Measurements from ENCODE around the gene ADAM8. TPM values are rescaled to one million over a fixed set of nuclear protein-coding genes. Genes with fewer than 3 reads are reported as not detected.

Gene ADAM8
- total and polyA plus RNA-seq, 8 donors: 2.0 to 9.8 (median 6.2) TPM

DNA sequence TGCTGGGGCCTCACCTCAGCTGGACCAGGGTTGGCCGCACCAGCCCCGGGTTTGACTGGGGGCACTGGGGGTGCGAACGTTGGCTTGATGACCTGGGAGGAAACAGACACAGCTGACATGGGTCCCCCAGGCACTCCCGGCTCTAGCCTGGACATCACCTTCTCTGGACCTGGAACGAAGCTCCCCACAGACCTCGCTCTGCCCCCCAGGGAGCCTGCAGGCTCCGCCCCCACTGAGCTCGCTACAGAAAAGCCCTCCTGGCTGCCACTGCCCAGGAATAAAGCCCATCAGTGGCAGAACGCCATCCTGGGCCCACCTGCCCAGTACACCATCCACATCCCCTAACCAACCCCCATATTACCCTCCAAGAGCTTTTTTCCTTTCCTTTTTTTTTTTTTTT lies 13.0 kb downstream of the ADAM8 start:
- no peak for FAIRE-seq
- no peak overlapping the region for H3K27ac ChIP-seq
- H3K27me3 ChIP-seq: no peaks in the 10 kb centered on the region
- H3K36me3 ChIP-seq: no peaks in the 10 kb centered on the region
- 89 to 90% methylated on average over 10 of the region's 10 CpGs for WGBS, 2 donors
- H3K4me1 ChIP-seq: peaks cover 0 to 10% (median 3%) of the 10 kb centered on the region in 3 donors
- DNase-seq: no peak
- TF ChIP-seq, protein P1, sequence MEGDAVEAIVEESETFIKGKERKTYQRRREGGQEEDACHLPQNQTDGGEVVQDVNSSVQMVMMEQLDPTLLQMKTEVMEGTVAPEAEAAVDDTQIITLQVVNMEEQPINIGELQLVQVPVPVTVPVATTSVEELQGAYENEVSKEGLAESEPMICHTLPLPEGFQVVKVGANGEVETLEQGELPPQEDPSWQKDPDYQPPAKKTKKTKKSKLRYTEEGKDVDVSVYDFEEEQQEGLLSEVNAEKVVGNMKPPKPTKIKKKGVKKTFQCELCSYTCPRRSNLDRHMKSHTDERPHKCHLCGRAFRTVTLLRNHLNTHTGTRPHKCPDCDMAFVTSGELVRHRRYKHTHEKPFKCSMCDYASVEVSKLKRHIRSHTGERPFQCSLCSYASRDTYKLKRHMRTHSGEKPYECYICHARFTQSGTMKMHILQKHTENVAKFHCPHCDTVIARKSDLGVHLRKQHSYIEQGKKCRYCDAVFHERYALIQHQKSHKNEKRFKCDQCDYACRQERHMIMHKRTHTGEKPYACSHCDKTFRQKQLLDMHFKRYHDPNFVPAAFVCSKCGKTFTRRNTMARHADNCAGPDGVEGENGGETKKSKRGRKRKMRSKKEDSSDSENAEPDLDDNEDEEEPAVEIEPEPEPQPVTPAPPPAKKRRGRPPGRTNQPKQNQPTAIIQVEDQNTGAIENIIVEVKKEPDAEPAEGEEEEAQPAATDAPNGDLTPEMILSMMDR (IDR thresholded peaks at IDR 0.05): no peak
- ATAC-seq: no peak
- H3K4me3 ChIP-seq: no peak overlapping the region
- intact Hi-C loops (cut with DNase I): no loop called here
- no peaks in the 10 kb centered on the region for H3K9me3 ChIP-seq

DNA sequence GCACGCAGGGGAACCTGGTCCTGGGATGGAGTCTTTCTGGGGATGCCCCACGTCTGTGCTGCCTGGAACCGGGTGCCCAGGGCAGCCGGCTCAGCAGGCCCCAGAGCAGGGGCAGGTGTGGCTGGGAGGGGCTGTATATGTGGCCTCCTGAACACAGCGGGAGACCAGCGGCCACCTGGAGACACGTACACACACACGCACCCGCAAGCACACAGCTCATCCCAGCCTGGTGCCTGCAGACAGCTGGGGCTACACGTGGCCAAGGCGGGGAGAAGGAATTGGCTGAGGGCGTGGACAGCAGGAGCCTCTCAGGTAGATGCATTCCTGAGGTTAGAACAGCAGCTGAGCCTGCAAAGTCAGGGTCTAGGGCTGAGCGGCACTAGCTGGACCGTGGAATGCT lies 14.0 kb downstream of the ADAM8 start:
- H3K9me3 ChIP-seq: no peaks in the 10 kb centered on the region
- peaks cover 0 to 20% (median 12%) of the 10 kb centered on the region in 3 donors for H3K4me1 ChIP-seq
- TF ChIP-seq, protein P1 (IDR thresholded peaks at IDR 0.05): no peak
- peak in 1 of 4 donors; percentile 8 for ATAC-seq
- DNase-seq: no peak
- no peaks in the 10 kb centered on the region for H3K36me3 ChIP-seq
- WGBS, 2 donors: 88 to 90% methylated on average over 14 of the region's 14 CpGs
- H3K4me3 ChIP-seq: no peak overlapping the region
- FAIRE-seq: no peak
- intact Hi-C loops (cut with DNase I): no loop called here
- no peaks in the 10 kb centered on the region for H3K27me3 ChIP-seq
- no peak overlapping the region for H3K27ac ChIP-seq

DNA sequence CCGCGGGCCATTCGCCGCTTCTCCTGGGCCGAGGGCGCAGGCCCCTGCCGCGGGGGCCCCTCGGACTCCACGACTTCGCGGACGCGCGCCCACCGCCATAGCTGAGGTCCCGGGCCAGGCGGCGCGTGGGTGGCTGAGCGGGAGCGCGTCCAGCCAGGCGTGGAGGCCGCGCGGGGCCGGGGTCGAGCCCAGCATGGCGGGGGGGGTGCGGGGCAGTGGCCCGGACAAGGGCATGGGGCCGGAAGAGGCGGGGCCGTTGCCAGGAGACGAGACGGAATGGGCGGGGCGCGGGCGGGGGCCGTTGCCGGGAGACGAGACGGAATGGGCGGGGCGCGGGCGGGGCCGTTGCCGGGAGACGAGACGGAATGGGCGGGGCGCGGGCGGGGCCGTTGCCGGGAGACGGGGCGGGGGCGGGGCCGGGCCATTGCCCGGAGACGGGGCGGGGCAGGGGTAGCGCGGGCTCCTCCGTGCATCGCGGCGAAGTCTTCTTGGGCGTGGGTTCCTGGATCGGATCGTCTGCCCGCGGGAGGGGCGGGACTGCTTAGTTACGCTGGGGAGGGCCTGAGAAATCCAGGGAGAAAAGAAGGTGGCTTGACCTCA lies 14.8 kb downstream of the ADAM8 start:
- Histone ChIP-seq H3K36me3 (no peaks in the 10 kb centered on the region), H3K4me1 (peaks cover 0 to 26% (median 12%) of the 10 kb centered on the region in 3 donors), H3K27ac (peak overlapping the region in 3 of 4 donors; percentile 80 to 88 (median 83)), H3K9me3 (no peaks in the 10 kb centered on the region), H3K4me3 (peak overlapping the region; percentile 40 to 89 (median 70)), H3K27me3 (no peaks in the 10 kb centered on the region)
- DNase-seq: peak; percentile 87 to 96 (median 94)
- WGBS, 2 donors: 1 to 2% methylated on average over 43 to 79 of the region's 79 CpGs
- no peak for FAIRE-seq
- peak; percentile 65 to 83 (median 76) for ATAC-seq
- intact Hi-C loops (cut with DNase I): no loop called here
- TF ChIP-seq, protein P1 (IDR thresholded peaks at IDR 0.05): no peak

DNA sequence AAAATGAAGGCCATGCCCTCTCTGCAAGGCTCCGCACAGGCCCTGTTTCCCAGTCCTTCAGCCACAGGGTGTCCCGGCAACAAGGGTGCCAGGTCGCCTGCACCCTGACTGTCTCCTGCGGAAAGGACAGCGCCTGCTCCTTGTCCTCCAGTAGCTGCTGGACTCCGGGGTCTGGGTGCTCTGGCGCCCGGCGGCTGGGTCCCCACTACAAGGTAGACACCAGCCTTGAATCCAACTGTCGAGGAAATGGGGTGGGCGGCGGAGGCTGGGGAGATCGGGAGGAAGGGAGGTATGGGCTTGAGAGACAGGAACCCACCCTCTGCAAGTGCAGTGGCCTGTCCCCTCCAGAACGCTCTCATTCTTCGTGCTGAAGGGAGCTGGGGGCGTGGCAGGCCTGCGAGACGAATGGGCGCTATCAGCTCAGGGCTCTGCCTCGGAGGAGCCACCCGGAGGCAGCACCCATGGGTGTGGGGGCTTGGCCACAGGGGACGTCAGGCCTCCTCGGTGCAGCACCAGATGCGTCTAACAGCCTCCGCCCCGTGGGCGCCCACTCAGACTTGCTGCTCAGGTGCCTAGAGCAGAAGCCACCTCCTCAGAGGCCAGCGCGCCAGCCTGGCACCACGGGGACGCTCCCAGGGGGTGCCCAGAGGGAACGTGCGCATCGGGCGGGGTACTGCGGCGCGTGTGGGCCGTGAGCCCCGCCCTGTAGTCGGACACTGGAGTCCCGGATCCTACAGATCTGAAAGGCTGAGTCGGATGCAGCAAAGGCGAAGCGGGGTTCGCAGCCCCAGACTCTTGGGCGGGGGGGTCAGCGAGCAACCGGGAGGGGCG lies 15.6 kb downstream of the ADAM8 start:
- WGBS, 2 donors: 18 to 27% methylated on average over 36 to 50 of the region's 50 CpGs
- ATAC-seq (peak; percentile 24 to 55 (median 30)), DNase-seq (peak; percentile 54 to 89 (median 67)), FAIRE-seq (no peak)
- H3K9me3 ChIP-seq: no peaks in the 10 kb centered on the region
- peak overlapping the region; percentile 40 to 89 (median 70) for H3K4me3 ChIP-seq
- no peaks in the 10 kb centered on the region for H3K27me3 ChIP-seq
- H3K4me1 ChIP-seq: peaks cover 0 to 26% (median 12%) of the 10 kb centered on the region in 3 donors
- intact Hi-C loops (cut with DNase I): no loop called here
- peak overlapping the region in 3 of 4 donors; percentile 80 to 88 (median 83) for H3K27ac ChIP-seq
- H3K36me3 ChIP-seq: no peaks in the 10 kb centered on the region
- TF ChIP-seq, protein P1 (IDR thresholded peaks at IDR 0.05): no peak

All from pancreas (tissue), 10 donors.